Measurements from ENCODE around the gene MRPL48. TPM values are rescaled to one million over a fixed set of nuclear protein-coding genes. Genes with fewer than 3 reads are reported as not detected.

MRPL48 gene
- total RNA-seq, 2 donors from 2014 or later: 36.4 to 55.3 TPM

GRCh38 chr11:73833067-73833466, 45.4 kb downstream of the MRPL48 start:
- no peak overlapping the region for H3K27ac Mint-ChIP-seq
- H3K36me3 Mint-ChIP-seq (ENCODE audit: low read depth): peaks cover 20% of the 10 kb centered on the region
- Histone ChIP-seq H3K4me1 (ENCODE audit: control insufficient read depth, insufficient read depth, low read length) (no peaks in the 10 kb centered on the region), H3K36me3 (ENCODE audit: control insufficient read depth, insufficient read depth, low read length) (peaks cover 2% of the 10 kb centered on the region), H3K9ac (ENCODE audit: extremely low read depth, low read length, poor library complexity, severe bottlenecking) (no peak overlapping the region), H3K27ac (ENCODE audit: low read depth, low read length) (peak overlapping the region; percentile 38), H3K4me3 (ENCODE audit: low read length) (no peak overlapping the region), H3K27me3 (ENCODE audit: control insufficient read depth, insufficient read depth, low read length, poor library complexity, severe bottlenecking) (no peaks in the 10 kb centered on the region), H3K9me3 (ENCODE audit: control insufficient read depth, low read length) (no peaks in the 10 kb centered on the region)
- no peaks in the 10 kb centered on the region for H3K4me1 Mint-ChIP-seq
- TF ChIP-seq CTCF (conservative IDR thresholded peaks at IDR 0.05): no peak
- H3K27me3 Mint-ChIP-seq (ENCODE audit: insufficient read depth): no peaks in the 10 kb centered on the region
- WGBS, 2 experiments (ENCODE audit: insufficient coverage in 1 of 2, insufficient read length in 1 of 2): 85 to 100% methylated on average over 1 to 2 of the region's 2 CpGs
- DNase-seq: no peak
- H3K9me3 Mint-ChIP-seq: no peaks in the 10 kb centered on the region
- H3K4me3 Mint-ChIP-seq: no peak overlapping the region

- no peak for TF ChIP-seq CTCF (conservative IDR thresholded peaks at IDR 0.05)
- H3K4me1 ChIP-seq (ENCODE audit: control insufficient read depth, insufficient read depth, low read length): no peaks in the 10 kb centered on the region
- H3K27me3 ChIP-seq (ENCODE audit: control insufficient read depth, insufficient read depth, low read length, poor library complexity, severe bottlenecking): no peaks in the 10 kb centered on the region
- no peaks in the 10 kb centered on the region for H3K4me1 Mint-ChIP-seq
- H3K9ac ChIP-seq (ENCODE audit: extremely low read depth, low read length, poor library complexity, severe bottlenecking): no peak overlapping the region
- H3K27ac ChIP-seq (ENCODE audit: low read depth, low read length): peak overlapping the region; percentile 24
- no peak overlapping the region for H3K4me3 Mint-ChIP-seq
- no peak overlapping the region for H3K4me3 ChIP-seq (ENCODE audit: low read length)
- no peaks in the 10 kb centered on the region for H3K9me3 Mint-ChIP-seq
- peak overlapping the region; percentile 3 for H3K27ac Mint-ChIP-seq
- peak; percentile 55 for DNase-seq
- 77% methylated on average over 3 of the region's 3 CpGs; no CpG with 5 or more reads in 1 of the 2 experiments for WGBS, 2 experiments (ENCODE audit: insufficient coverage in 1 of 2, insufficient read length in 1 of 2)
- H3K36me3 Mint-ChIP-seq (ENCODE audit: low read depth): peaks cover 21% of the 10 kb centered on the region
- H3K36me3 ChIP-seq (ENCODE audit: control insufficient read depth, insufficient read depth, low read length): peaks cover 2% of the 10 kb centered on the region
- no peaks in the 10 kb centered on the region for H3K9me3 ChIP-seq (ENCODE audit: control insufficient read depth, low read length)
- H3K27me3 Mint-ChIP-seq (ENCODE audit: insufficient read depth): no peaks in the 10 kb centered on the region
These were observed 50.9 kb downstream of the MRPL48 start for GRCh38 chr11:73838443-73839122.

- no peak overlapping the region for H3K27ac ChIP-seq (ENCODE audit: low read depth, low read length)
These were observed 51.4 kb downstream of the MRPL48 start for GRCh38 chr11:73839123-73839457.

More at GRCh38 chr11:73839123-73839457, 51.4 kb downstream of the MRPL48 start:
- no peak for TF ChIP-seq CTCF (conservative IDR thresholded peaks at IDR 0.05)
- Histone ChIP-seq H3K9ac (ENCODE audit: extremely low read depth, low read length, poor library complexity, severe bottlenecking) (no peak overlapping the region), H3K4me1 (ENCODE audit: control insufficient read depth, insufficient read depth, low read length) (no peaks in the 10 kb centered on the region), H3K36me3 (ENCODE audit: control insufficient read depth, insufficient read depth, low read length) (peaks cover 7% of the 10 kb centered on the region), H3K4me3 (ENCODE audit: low read length) (no peak overlapping the region), H3K27me3 (ENCODE audit: control insufficient read depth, insufficient read depth, low read length, poor library complexity, severe bottlenecking) (no peaks in the 10 kb centered on the region), H3K9me3 (ENCODE audit: control insufficient read depth, low read length) (no peaks in the 10 kb centered on the region)
- no peaks in the 10 kb centered on the region for H3K4me1 Mint-ChIP-seq
- DNase-seq: no peak
- no peaks in the 10 kb centered on the region for H3K27me3 Mint-ChIP-seq (ENCODE audit: insufficient read depth)
- no peak overlapping the region for H3K27ac Mint-ChIP-seq
- H3K4me3 Mint-ChIP-seq: no peak overlapping the region
- H3K9me3 Mint-ChIP-seq: no peaks in the 10 kb centered on the region
- H3K36me3 Mint-ChIP-seq (ENCODE audit: low read depth): peaks cover 22% of the 10 kb centered on the region

All from endodermal cell (in vitro differentiated cells).